CD4-positive, alpha-beta T cell (primary cell): ENCODE data around the gene OPN5. TPM values are rescaled to one million over a fixed set of nuclear protein-coding genes. Genes with fewer than 3 reads are reported as not detected.

ENCODE experiments used
- ATAC-seq: fragments of 200-7000 bp; cut with Tn5 transposase; one replicate; pipeline ENCODE4 v1.10.0; 2022; ENCODE audit warnings: mild to moderate bottlenecking; ENCODE audit not compliant: poor library complexity
- CTCF ChIA-PET: fragments of 350-600 bp; sonication (Branson Sonifier 250); formaldehyde crosslinking; loops from one replicate; lab custom pipeline; 2021; ENCODE audit warnings: antibody characterized with exemption, inconsistent platforms; lab: Charles Lee
- POLR2A ChIA-PET: fragments of 350-600 bp; sonication (Branson Sonifier 250); formaldehyde crosslinking; loops from one replicate; lab custom pipeline; 2021; ENCODE audit warnings: antibody characterized with exemption, inconsistent platforms; lab: Charles Lee
- DNase-seq, 14 experiments: peaks; one replicate each; pipeline ENCODE4 v3.0.0-alpha.2; 2013 to 2020; ENCODE audit warnings: mixed read lengths in 2 of 14
- H3K27ac ChIP-seq, 2 donors: one replicate each; pipeline versions ENCODE4 v1.5.1 to v1.7.0; 2013; ENCODE audit warnings: low read length in 2 of 2, low read depth in 1 of 2, mild to moderate bottlenecking in 1 of 2
- H3K27me3 ChIP-seq, 2 experiments: 1 replicate in 1 of 2; 2 replicates in 1 of 2; pipeline versions ENCODE4 v1.6.1 to v1.7.0; 2013; ENCODE audit warnings: low read length in 2 of 2, control low read depth in 1 of 2, mild to moderate bottlenecking in 1 of 2, moderate library complexity in 1 of 2; ENCODE audit not compliant: insufficient read depth in 2 of 2, control insufficient read depth in 1 of 2
- H3K36me3 ChIP-seq: one replicate; pipeline ENCODE4 v1.6.1; 2013; ENCODE audit warnings: low read length, control low read depth; ENCODE audit not compliant: insufficient read depth
- H3K4me1 ChIP-seq: one replicate; pipeline ENCODE4 v1.6.1; 2013; ENCODE audit warnings: low read length, control low read depth; ENCODE audit not compliant: insufficient read depth
- H3K4me3 ChIP-seq: one replicate; pipeline ENCODE4 v1.5.1; 2013; ENCODE audit warnings: mild to moderate bottlenecking, low read length, moderate library complexity
- H3K9me3 ChIP-seq, 2 experiments: 1 replicate in 1 of 2; 2 replicates in 1 of 2; pipeline versions ENCODE4 v1.6.1 to v1.7.0; 2013; ENCODE audit warnings: low read length in 2 of 2, mild to moderate bottlenecking in 2 of 2, control low read depth in 1 of 2, moderate library complexity in 1 of 2; ENCODE audit not compliant: control insufficient read depth in 1 of 2, insufficient read depth in 1 of 2
- H3K27ac Mint-ChIP-seq: one replicate; pipeline ENCODE4 v1.8.0; 2020; ENCODE audit warnings: mixed read lengths
- H3K27me3 Mint-ChIP-seq: one replicate; pipeline ENCODE4 v1.8.0; 2021; ENCODE audit warnings: mixed read lengths
- H3K36me3 Mint-ChIP-seq: one replicate; pipeline ENCODE4 v1.8.0; 2021; ENCODE audit warnings: low read depth, mixed read lengths
- H3K4me1 Mint-ChIP-seq: one replicate; pipeline ENCODE4 v1.8.0; 2021; ENCODE audit warnings: low read depth, mixed read lengths
- H3K4me3 Mint-ChIP-seq: one replicate; pipeline ENCODE4 v1.8.0; 2020; ENCODE audit warnings: mild to moderate bottlenecking, mixed read lengths
- H3K9me3 Mint-ChIP-seq: one replicate; pipeline ENCODE4 v1.8.0; 2020; ENCODE audit warnings: mixed read lengths
- intact Hi-C, 2 experiments: fragments of 100-400 bp; cut with DNase I in 1 of 2; cut with micrococcal nuclease in 1 of 2; formaldehyde crosslinking; loops; one replicate each; pipeline versions ENCODE4 v1.15.1 to v1.9.0; 2023 to 2025; cut with DNase I, micrococcal nuclease
- total RNA-seq, 174 experiments: library from RNA in 2 of 174; stranded (reverse) in 2 of 174; gene quantifications; one replicate each; pipeline ENCODE4 v1.2.3 and lab custom pipeline; 2021 to 2026
- TF ChIP-seq, protein P1 (sequence below): fragments of 200-600 bp; IDR thresholded peaks from one replicate; pipeline ENCODE4 v1.8.0; 2022; ENCODE audit warnings: antibody characterized with exemption, mild to moderate bottlenecking

The OPN5 gene
- total RNA-seq, 2 experiments from 2014 or later, result not detected

DNA sequence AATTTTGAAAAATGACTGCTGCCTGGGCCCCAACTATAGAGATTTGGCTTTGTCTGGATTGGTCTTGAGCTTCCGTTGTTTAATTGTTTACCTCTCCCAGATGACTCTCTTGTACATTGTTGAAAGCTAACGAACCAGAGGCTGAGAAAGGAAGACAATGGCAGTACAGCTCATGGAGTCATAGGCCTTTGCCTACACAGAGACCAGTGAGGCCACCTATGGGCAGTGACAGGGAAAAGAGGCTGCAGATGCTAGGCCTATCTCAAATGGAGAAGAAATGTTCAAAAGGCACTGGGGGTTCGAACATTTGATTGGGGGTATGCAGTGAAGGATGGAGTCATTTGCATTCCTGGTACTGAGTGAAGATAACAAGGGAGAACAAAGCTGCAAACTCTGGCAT lies 29.1 kb downstream of the OPN5 start:
- no peak overlapping the region for H3K27ac ChIP-seq
- Mint-ChIP-seq H3K27me3 (peaks cover 13% of the 10 kb centered on the region), H3K4me1 (no peaks in the 10 kb centered on the region), H3K27ac (no peak overlapping the region), H3K9me3 (no peaks in the 10 kb centered on the region), H3K4me3 (no peak overlapping the region), H3K36me3 (no peaks in the 10 kb centered on the region)
- peaks cover 0 to 5% of the 10 kb centered on the region in 2 experiments for H3K27me3 ChIP-seq
- no peaks in the 10 kb centered on the region for H3K4me1 ChIP-seq
- intact Hi-C loops, result no loop called here
- CTCF ChIA-PET, result no interaction called here
- no peaks in the 10 kb centered on the region for H3K9me3 ChIP-seq
- POLR2A ChIA-PET, result no interaction called here
- ATAC-seq (no peak), DNase-seq (no peak)
- no peaks in the 10 kb centered on the region for H3K36me3 ChIP-seq
- TF ChIP-seq, protein P1, sequence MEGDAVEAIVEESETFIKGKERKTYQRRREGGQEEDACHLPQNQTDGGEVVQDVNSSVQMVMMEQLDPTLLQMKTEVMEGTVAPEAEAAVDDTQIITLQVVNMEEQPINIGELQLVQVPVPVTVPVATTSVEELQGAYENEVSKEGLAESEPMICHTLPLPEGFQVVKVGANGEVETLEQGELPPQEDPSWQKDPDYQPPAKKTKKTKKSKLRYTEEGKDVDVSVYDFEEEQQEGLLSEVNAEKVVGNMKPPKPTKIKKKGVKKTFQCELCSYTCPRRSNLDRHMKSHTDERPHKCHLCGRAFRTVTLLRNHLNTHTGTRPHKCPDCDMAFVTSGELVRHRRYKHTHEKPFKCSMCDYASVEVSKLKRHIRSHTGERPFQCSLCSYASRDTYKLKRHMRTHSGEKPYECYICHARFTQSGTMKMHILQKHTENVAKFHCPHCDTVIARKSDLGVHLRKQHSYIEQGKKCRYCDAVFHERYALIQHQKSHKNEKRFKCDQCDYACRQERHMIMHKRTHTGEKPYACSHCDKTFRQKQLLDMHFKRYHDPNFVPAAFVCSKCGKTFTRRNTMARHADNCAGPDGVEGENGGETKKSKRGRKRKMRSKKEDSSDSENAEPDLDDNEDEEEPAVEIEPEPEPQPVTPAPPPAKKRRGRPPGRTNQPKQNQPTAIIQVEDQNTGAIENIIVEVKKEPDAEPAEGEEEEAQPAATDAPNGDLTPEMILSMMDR, result no peak
- H3K4me3 ChIP-seq, result no peak overlapping the region

DNA sequence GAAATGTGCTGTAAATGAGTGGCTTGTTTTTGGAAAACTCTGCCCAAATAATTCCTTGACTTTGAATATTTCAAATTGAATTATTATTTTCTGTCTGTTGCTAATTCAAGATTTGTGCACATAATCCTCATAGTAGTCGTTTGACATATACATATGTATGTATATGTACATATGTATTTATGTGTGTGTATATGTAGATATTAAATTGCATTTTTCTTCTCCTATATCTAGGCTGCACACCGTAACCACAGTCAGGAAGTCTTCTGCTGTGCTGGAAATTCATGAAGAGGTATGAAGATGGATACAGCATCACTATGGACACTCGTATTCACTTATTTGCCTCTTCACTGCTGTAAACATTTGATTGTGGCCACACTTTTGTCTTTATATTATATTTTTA lies 29.6 kb downstream of the OPN5 start:
- Histone ChIP-seq H3K9me3 (no peaks in the 10 kb centered on the region), H3K27ac (no peak overlapping the region), H3K27me3 (peaks cover 0 to 5% of the 10 kb centered on the region in 2 experiments), H3K4me1 (no peaks in the 10 kb centered on the region), H3K36me3 (no peaks in the 10 kb centered on the region), H3K4me3 (no peak overlapping the region)
- no peak for ATAC-seq
- H3K9me3 Mint-ChIP-seq, result no peaks in the 10 kb centered on the region
- no peaks in the 10 kb centered on the region for H3K36me3 Mint-ChIP-seq
- intact Hi-C loops, result no loop called here
- TF ChIP-seq, protein P1, result no peak
- peaks cover 14% of the 10 kb centered on the region for H3K27me3 Mint-ChIP-seq
- no peak for DNase-seq
- H3K4me1 Mint-ChIP-seq, result no peaks in the 10 kb centered on the region
- CTCF ChIA-PET, result no interaction called here
- no peak overlapping the region for H3K4me3 Mint-ChIP-seq
- POLR2A ChIA-PET, result no interaction called here
- H3K27ac Mint-ChIP-seq, result no peak overlapping the region

DNA sequence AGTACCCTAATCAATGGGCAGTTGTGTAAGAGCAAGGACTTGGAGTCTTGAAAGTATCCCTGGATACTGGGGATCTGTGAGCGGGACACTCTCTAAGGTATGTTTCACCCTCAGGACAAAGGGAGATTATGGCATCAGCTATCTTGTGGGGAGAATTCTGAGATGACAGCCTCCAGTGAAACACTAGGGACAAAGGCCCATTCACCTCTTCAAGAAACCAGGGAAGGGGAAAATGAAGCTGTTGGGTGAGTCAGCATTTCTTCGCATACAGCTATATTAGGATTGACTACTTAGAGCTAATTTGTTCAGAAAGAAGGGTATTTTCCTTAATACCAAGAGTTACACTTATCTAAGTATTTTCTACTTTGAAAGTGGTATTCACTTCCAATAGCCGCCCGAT lies 35.9 kb downstream of the OPN5 start:
- TF ChIP-seq, protein P1, result no peak
- DNase-seq (no peak), ATAC-seq (no peak)
- Mint-ChIP-seq H3K4me1 (no peaks in the 10 kb centered on the region), H3K4me3 (no peak overlapping the region), H3K27ac (no peak overlapping the region), H3K9me3 (no peaks in the 10 kb centered on the region), H3K27me3 (peaks cover 22% of the 10 kb centered on the region), H3K36me3 (no peaks in the 10 kb centered on the region)
- ChIA-PET POLR2A (no interaction called here), CTCF (interaction anchor here (1.0 kb wide), 1 partner anchor 30 kb away, joined by 3 read pairs; no protein-coding TSS in a partner anchor)
- intact Hi-C loops, result no loop called here
- H3K27me3 ChIP-seq, result peaks cover 7 to 21% of the 10 kb centered on the region in 2 experiments
- H3K9me3 ChIP-seq, result no peaks in the 10 kb centered on the region
- H3K4me1 ChIP-seq, result no peaks in the 10 kb centered on the region
- H3K36me3 ChIP-seq, result no peaks in the 10 kb centered on the region
- no peak overlapping the region for H3K27ac ChIP-seq
- no peak overlapping the region for H3K4me3 ChIP-seq
